ENCODE results near the gene PDLIM7.

DNA sequence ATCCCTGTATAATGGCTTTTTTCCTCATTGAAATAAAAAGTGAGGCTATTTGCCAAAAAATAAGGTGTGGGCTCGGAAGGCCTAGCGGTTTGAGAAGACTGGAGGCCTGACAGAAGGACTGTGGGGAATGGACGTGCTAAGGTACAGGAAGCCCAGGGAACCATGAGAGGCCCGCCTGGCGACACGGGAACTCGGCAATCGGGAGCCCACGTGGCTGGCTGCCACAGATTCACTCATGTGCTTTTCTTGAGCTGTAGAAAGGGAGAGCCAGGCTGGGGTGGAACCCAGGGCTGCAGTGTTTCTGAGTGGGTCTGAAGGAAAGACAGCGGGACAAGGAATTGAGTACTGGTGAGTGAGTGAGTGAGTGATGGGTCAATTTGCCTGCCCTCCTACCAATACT is 31.2 kb upstream of the PDLIM7 start:
- TF ChIP-seq, protein P1, sequence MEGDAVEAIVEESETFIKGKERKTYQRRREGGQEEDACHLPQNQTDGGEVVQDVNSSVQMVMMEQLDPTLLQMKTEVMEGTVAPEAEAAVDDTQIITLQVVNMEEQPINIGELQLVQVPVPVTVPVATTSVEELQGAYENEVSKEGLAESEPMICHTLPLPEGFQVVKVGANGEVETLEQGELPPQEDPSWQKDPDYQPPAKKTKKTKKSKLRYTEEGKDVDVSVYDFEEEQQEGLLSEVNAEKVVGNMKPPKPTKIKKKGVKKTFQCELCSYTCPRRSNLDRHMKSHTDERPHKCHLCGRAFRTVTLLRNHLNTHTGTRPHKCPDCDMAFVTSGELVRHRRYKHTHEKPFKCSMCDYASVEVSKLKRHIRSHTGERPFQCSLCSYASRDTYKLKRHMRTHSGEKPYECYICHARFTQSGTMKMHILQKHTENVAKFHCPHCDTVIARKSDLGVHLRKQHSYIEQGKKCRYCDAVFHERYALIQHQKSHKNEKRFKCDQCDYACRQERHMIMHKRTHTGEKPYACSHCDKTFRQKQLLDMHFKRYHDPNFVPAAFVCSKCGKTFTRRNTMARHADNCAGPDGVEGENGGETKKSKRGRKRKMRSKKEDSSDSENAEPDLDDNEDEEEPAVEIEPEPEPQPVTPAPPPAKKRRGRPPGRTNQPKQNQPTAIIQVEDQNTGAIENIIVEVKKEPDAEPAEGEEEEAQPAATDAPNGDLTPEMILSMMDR (IDR thresholded peaks at IDR 0.05): no peak
- no peak for TF ChIP-seq POLR2A (IDR thresholded peaks at IDR 0.05)

Measured in heart left ventricle (tissue), 13 donors.